MV-4-11 (cell line): ENCODE data around the gene SLC7A4.

Source experiments
- DNase-seq: peaks from one replicate; lab custom pipeline; 2025; lab: John Stamatoyannopoulos, UW

SLC7A4 gene

GRCh38 chr22:20998411-20999336 is 33.7 kb downstream of the SLC7A4 start:
- no peak for DNase-seq

- DNase-seq: no peak
Observed at GRCh38 chr22:20997536-20998257, 34.7 kb downstream of the SLC7A4 start.

- DNase-seq: no peak
Observed at GRCh38 chr22:20996598-20997535, 35.5 kb downstream of the SLC7A4 start.

GRCh38 chr22:20996031-20996410 is 36.3 kb downstream of the SLC7A4 start:
- DNase-seq: no peak

- DNase-seq: no peak
Observed at GRCh38 chr22:20995329-20996030, 36.9 kb downstream of the SLC7A4 start.

- DNase-seq: no peak
Observed at GRCh38 chr22:20994902-20995241, 37.5 kb downstream of the SLC7A4 start.

- no peak for DNase-seq
Observed at GRCh38 chr22:20994128-20994901, 38.0 kb downstream of the SLC7A4 start.

- DNase-seq: no peak
Observed at GRCh38 chr22:20993304-20994127, 38.8 kb downstream of the SLC7A4 start.

- DNase-seq: no peak
Observed at GRCh38 chr22:20992456-20993303, 39.7 kb downstream of the SLC7A4 start.

GRCh38 chr22:20992056-20992442 is 40.3 kb downstream of the SLC7A4 start:
- DNase-seq: no peak

GRCh38 chr22:20991252-20992055 is 40.9 kb downstream of the SLC7A4 start:
- no peak for DNase-seq

GRCh38 chr22:20990184-20991180 is 41.9 kb downstream of the SLC7A4 start:
- no peak for DNase-seq

GRCh38 chr22:20989323-20990138 is 42.8 kb downstream of the SLC7A4 start:
- no peak for DNase-seq

GRCh38 chr22:20988573-20989322 is 43.6 kb downstream of the SLC7A4 start:
- DNase-seq: no peak

GRCh38 chr22:20987375-20987774 is 45.0 kb downstream of the SLC7A4 start:
- DNase-seq: no peak
